ENCODE measurements around the gene HK1. TPM values are rescaled to one million over a fixed set of nuclear protein-coding genes. Genes with fewer than 3 reads are reported as not detected.

HK1 gene
- total RNA-seq, 1 experiment from 2014 or later, result 98.8 TPM

- H3K9me3 Mint-ChIP-seq, result peaks cover 0 to 2% of the 10 kb centered on the region in 2 experiments; a peak in 2 of 5 replicates
- no peaks in the 10 kb centered on the region for H3K23me2 ChIP-seq (ENCODE audit: insufficient read length, low read depth, low read length, poor library complexity, severe bottlenecking)
Observed at GRCh38 chr10:69272624-69273023, 5.7 kb upstream of the HK1 start.

More at GRCh38 chr10:69272624-69273023, 5.7 kb upstream of the HK1 start:
- no peak overlapping the region for H2BK15ac ChIP-seq (ENCODE audit: low read depth, low read length)
- H3K27me3 ChIP-seq (ENCODE audit: insufficient read depth, low read length), result no peaks in the 10 kb centered on the region
- no peak overlapping the region for H2BK20ac ChIP-seq (ENCODE audit: low read depth, low read length, poor library complexity, severe bottlenecking)
- H3K9ac ChIP-seq (ENCODE audit: extremely low read depth, insufficient read length, low read length), result no peak overlapping the region
- H2BK12ac ChIP-seq (ENCODE audit: insufficient read length, low read depth, low read length), result no peak overlapping the region
- no peak overlapping the region for H3K27ac ChIP-seq (ENCODE audit: insufficient read length, low read depth, low read length)
- H2BK5ac ChIP-seq (ENCODE audit: insufficient read length, low read length), result no peak overlapping the region
- no peak overlapping the region for H4K91ac ChIP-seq (ENCODE audit: insufficient read length, low read depth, low read length)
- H3T11ph ChIP-seq (ENCODE audit: low read length), result no peak overlapping the region
- H3K79me1 ChIP-seq (ENCODE audit: insufficient read depth, low read depth, low read length, poor library complexity, severe bottlenecking), result no peaks in the 10 kb centered on the region
- H3K4me1 ChIP-seq (ENCODE audit: insufficient read depth, low read length), result no peaks in the 10 kb centered on the region
- no peak overlapping the region for H3K18ac ChIP-seq (ENCODE audit: insufficient read length, low read depth, low read length)
- H3K23ac ChIP-seq (ENCODE audit: insufficient read length, low read depth, low read length), result no peak overlapping the region
- WGBS (ENCODE audit: extremely low coverage, insufficient read length, low lambda C conversion rate), result no CpG with 5 or more reads among the region's 1 CpG
- H4K20me1 ChIP-seq (ENCODE audit: control insufficient read depth, insufficient read depth, insufficient read length), result no peaks in the 10 kb centered on the region
- H4K8ac ChIP-seq (replicated peaks; ENCODE audit: insufficient read length, low read depth, low read length), result no peak overlapping the region
- H3K9me3 ChIP-seq (ENCODE audit: control insufficient read depth, low read depth, low read length), result no peaks in the 10 kb centered on the region
- Mint-ChIP-seq H3K27ac (no peak overlapping the region), H3K36me3 (ENCODE audit: insufficient read depth in 1 of 3, low read depth in 3 of 3) (no peaks in the 10 kb centered on the region), H3K27me3 (ENCODE audit: low read depth) (no peaks in the 10 kb centered on the region), H3K4me3 (no peak overlapping the region), H3K4me1 (no peaks in the 10 kb centered on the region)
- no peak overlapping the region for H3K56ac ChIP-seq (ENCODE audit: insufficient read length, low read depth, low read length)
- DNase-seq, result no peak
- no peak overlapping the region for H2AK5ac ChIP-seq (ENCODE audit: insufficient read length, low read length)
- no peaks in the 10 kb centered on the region for H3K79me2 ChIP-seq (ENCODE audit: insufficient read depth, low read length)
- H2BK120ac ChIP-seq (ENCODE audit: low read depth, low read length, poor library complexity, severe bottlenecking), result no peak overlapping the region
- no peak overlapping the region for H3K14ac ChIP-seq (ENCODE audit: insufficient read depth, low read length)
- H3K4ac ChIP-seq (ENCODE audit: low read depth, low read length), result no peak overlapping the region
- no peak for TF ChIP-seq CTCF (conservative IDR thresholded peaks at IDR 0.05)
- no peak overlapping the region for H2AFZ ChIP-seq (ENCODE audit: low read length)
- H3K4me2 ChIP-seq (ENCODE audit: insufficient read depth, insufficient read length, low read length), result no peak overlapping the region
- no peak overlapping the region for H4K5ac ChIP-seq (ENCODE audit: insufficient read length, low read depth, low read length)

Data from H9 (cell line).